H9 (cell line): ENCODE data around the gene PRMT7. TPM values are rescaled to one million over a fixed set of nuclear protein-coding genes. Genes with fewer than 3 reads are reported as not detected.

Experiments used
- DNase-seq: peaks from one replicate; pipeline ENCODE4 v3.0.0-alpha.2; 2017
- H2AFZ ChIP-seq: one replicate; pipeline ENCODE4 v1.6.1; 2013; ENCODE audit warnings: mild to moderate bottlenecking, low read length, control low read depth, moderate library complexity
- H2AK5ac ChIP-seq: 2 replicates; pipeline ENCODE4 v1.6.1; 2013; ENCODE audit warnings: low read length, control low read depth, mixed read lengths; ENCODE audit not compliant: insufficient read length
- H2BK120ac ChIP-seq: one replicate; pipeline ENCODE4 v1.6.1; 2013; ENCODE audit warnings: low read depth, mild to moderate bottlenecking, low read length, control low read depth, inconsistent platforms; ENCODE audit not compliant: poor library complexity, severe bottlenecking
- H2BK12ac ChIP-seq: 2 replicates; pipeline ENCODE4 v1.6.1; 2013; ENCODE audit warnings: low read length, control low read depth, mixed read lengths, low read depth; ENCODE audit not compliant: insufficient read length
- H2BK15ac ChIP-seq: 2 replicates; pipeline ENCODE4 v1.6.1; 2013; ENCODE audit warnings: low read depth, low read length, control low read depth
- H2BK20ac ChIP-seq: one replicate; pipeline ENCODE4 v1.6.1; 2013; ENCODE audit warnings: low read depth, mild to moderate bottlenecking, low read length, control low read depth, inconsistent platforms; ENCODE audit not compliant: poor library complexity, severe bottlenecking
- H2BK5ac ChIP-seq: 2 replicates; pipeline ENCODE4 v1.6.1; 2013; ENCODE audit warnings: low read length, control low read depth, mixed read lengths; ENCODE audit not compliant: insufficient read length
- H3K14ac ChIP-seq: 2 replicates; pipeline ENCODE4 v1.6.1; 2013; ENCODE audit warnings: low read length, control low read depth; ENCODE audit not compliant: insufficient read depth
- H3K18ac ChIP-seq: 2 replicates; pipeline ENCODE4 v1.6.1; 2013; ENCODE audit warnings: low read depth, mild to moderate bottlenecking, mixed read lengths, low read length, control low read depth; ENCODE audit not compliant: insufficient read length
- H3K23ac ChIP-seq: 2 replicates; pipeline ENCODE4 v1.6.1; 2013; ENCODE audit warnings: low read length, control low read depth, mixed read lengths, low read depth; ENCODE audit not compliant: insufficient read length
- H3K23me2 ChIP-seq: 2 replicates; pipeline ENCODE4 v1.6.1; 2013; ENCODE audit warnings: low read depth, mild to moderate bottlenecking, mixed read lengths, low read length, control low read depth; ENCODE audit not compliant: insufficient read length, poor library complexity, severe bottlenecking
- H3K27ac ChIP-seq: 2 replicates; pipeline ENCODE4 v1.5.1; 2013; ENCODE audit warnings: low read length, control low read depth, mixed read lengths, low read depth; ENCODE audit not compliant: insufficient read length
- H3K27me3 ChIP-seq: 2 replicates; pipeline ENCODE4 v1.6.1; 2013; ENCODE audit warnings: low read length, control low read depth, inconsistent platforms; ENCODE audit not compliant: insufficient read depth
- H3K4ac ChIP-seq: 2 replicates; pipeline ENCODE4 v1.6.1; 2013; ENCODE audit warnings: low read depth, mild to moderate bottlenecking, control low read depth, inconsistent platforms, low read length, moderate library complexity
- H3K4me1 ChIP-seq: 2 replicates; pipeline ENCODE4 v1.6.1; 2013; ENCODE audit warnings: low read length, control low read depth, inconsistent platforms; ENCODE audit not compliant: insufficient read depth
- H3K4me2 ChIP-seq: 2 replicates; pipeline ENCODE4 v1.6.1; 2013; ENCODE audit warnings: low read length, control low read depth, mixed read lengths; ENCODE audit not compliant: insufficient read length, insufficient read depth
- H3K56ac ChIP-seq: 2 replicates; pipeline ENCODE4 v1.6.1; 2013; ENCODE audit warnings: low read depth, mild to moderate bottlenecking, mixed read lengths, low read length, control low read depth; ENCODE audit not compliant: insufficient read length
- H3K79me1 ChIP-seq: 2 replicates; pipeline ENCODE4 v1.6.1; 2013; ENCODE audit warnings: low read depth, mild to moderate bottlenecking, moderate library complexity, low read length, control low read depth, inconsistent platforms; ENCODE audit not compliant: insufficient read depth, poor library complexity, severe bottlenecking
- H3K79me2 ChIP-seq: 2 replicates; pipeline ENCODE4 v1.6.1; 2013; ENCODE audit warnings: low read length, control low read depth, inconsistent platforms; ENCODE audit not compliant: insufficient read depth
- H3K9ac ChIP-seq: 2 replicates; pipeline ENCODE4 v1.6.1; 2013; ENCODE audit warnings: low read length, control low read depth, mixed read lengths; ENCODE audit not compliant: insufficient read length; ENCODE audit errors: extremely low read depth
- H3K9me3 ChIP-seq: one replicate; pipeline ENCODE4 v1.6.1; 2013; ENCODE audit warnings: low read depth, low read length, inconsistent platforms; ENCODE audit not compliant: control insufficient read depth
- H3T11ph ChIP-seq: one replicate; pipeline ENCODE4 v1.6.1; 2013; ENCODE audit warnings: mild to moderate bottlenecking, low read length, control low read depth, inconsistent platforms
- H4K20me1 ChIP-seq: one replicate; pipeline ENCODE4 v1.6.1; 2013; ENCODE audit not compliant: control insufficient read depth, insufficient read length, insufficient read depth
- H4K5ac ChIP-seq: 2 replicates; pipeline ENCODE4 v1.6.1; 2013; ENCODE audit warnings: low read depth, mild to moderate bottlenecking, mixed read lengths, low read length, control low read depth; ENCODE audit not compliant: insufficient read length
- H4K8ac ChIP-seq: replicated peaks from 2 replicates; pipeline ENCODE4 v1.6.1; 2013; ENCODE audit warnings: low read length, control low read depth, mixed read lengths, low read depth; ENCODE audit not compliant: insufficient read length
- H4K91ac ChIP-seq: 2 replicates; pipeline ENCODE4 v1.6.1; 2013; ENCODE audit warnings: low read depth, mild to moderate bottlenecking, moderate library complexity, mixed read lengths, low read length, control low read depth; ENCODE audit not compliant: insufficient read length
- H3K27ac Mint-ChIP-seq, 3 experiments: 2 replicates in 2 of 3; 3 replicates in 1 of 3; pipeline ENCODE4 v1.8.0; 2020 to 2021; ENCODE audit warnings: mixed read lengths in 3 of 3, mild to moderate bottlenecking in 1 of 3, moderate library complexity in 1 of 3
- H3K27me3 Mint-ChIP-seq: 2 replicates; pipeline ENCODE4 v1.8.0; 2021; ENCODE audit warnings: low read depth, mild to moderate bottlenecking, moderate library complexity, mixed read lengths
- H3K36me3 Mint-ChIP-seq, 3 experiments: 2 replicates in 2 of 3; 3 replicates in 1 of 3; pipeline ENCODE4 v1.8.0; 2020 to 2021; ENCODE audit warnings: low read depth in 3 of 3, mixed read lengths in 3 of 3; ENCODE audit not compliant: insufficient read depth in 1 of 3
- H3K4me1 Mint-ChIP-seq, 2 experiments: 2 replicates each; pipeline ENCODE4 v1.8.0; 2020; ENCODE audit warnings: mixed read lengths in 2 of 2
- H3K4me3 Mint-ChIP-seq, 2 experiments: 2 replicates in 1 of 2; 3 replicates in 1 of 2; pipeline ENCODE4 v1.8.0; 2020 to 2021; ENCODE audit warnings: mild to moderate bottlenecking in 2 of 2, mixed read lengths in 2 of 2, moderate library complexity in 1 of 2
- H3K9me3 Mint-ChIP-seq, 2 experiments: 2 replicates in 1 of 2; 3 replicates in 1 of 2; pipeline ENCODE4 v1.8.0; 2020; ENCODE audit warnings: mild to moderate bottlenecking in 2 of 2, mixed read lengths in 2 of 2, moderate library complexity in 1 of 2
- WGBS: extraction: QIAGEN DNeasy Blood & Tissue Kit; methylation state at CpG from one replicate; pipeline ENCODE4 v1.1.7; 2013; ENCODE audit warnings: missing lambda C conversion rate, low lambda C conversion rate, mixed read lengths; ENCODE audit not compliant: insufficient read length; ENCODE audit errors: extremely low coverage; 5-methylcytosine and 5-hydroxymethylcytosine counted together
- total RNA-seq: library from RNA; stranded (reverse); gene quantifications from 2 replicates; pipeline ENCODE4 v1.2.1, GENCODE V29; 2021
- TF ChIP-seq, protein P1 (sequence below): fragments of 200-600 bp; sonication (generic); conservative IDR thresholded peaks from 3 replicates; pipeline ENCODE4 v1.8.0; 2021; ENCODE audit warnings: antibody characterized with exemption, mild to moderate bottlenecking

The PRMT7 gene
- total RNA-seq, 1 experiment from 2014 or later = 56.6 TPM

GRCh38 chr16:68328151-68328859 is 17.5 kb downstream of the PRMT7 start:
- Histone ChIP-seq H3K23me2 (no peaks in the 10 kb centered on the region), H3K79me1 (no peaks in the 10 kb centered on the region), H2BK120ac (no peak overlapping the region), H2BK5ac (no peak overlapping the region), H4K8ac (no peak overlapping the region), H3K14ac (no peak overlapping the region), H2AK5ac (no peak overlapping the region), H3K9me3 (no peaks in the 10 kb centered on the region), H2BK12ac (no peak overlapping the region), H3K27ac (no peak overlapping the region), H3K9ac (no peak overlapping the region), H3K4me2 (no peak overlapping the region), H2BK20ac (no peak overlapping the region), H3K79me2 (no peaks in the 10 kb centered on the region), H3K18ac (no peak overlapping the region), H2AFZ (no peak overlapping the region), H4K91ac (no peak overlapping the region), H3K56ac (no peak overlapping the region), H3K27me3 (no peaks in the 10 kb centered on the region; the same call in 1 of the 2 replicates), H2BK15ac (no peak overlapping the region), H4K20me1 (no peaks in the 10 kb centered on the region), H3T11ph (no peak overlapping the region), H3K23ac (no peak overlapping the region), H4K5ac (no peak overlapping the region), H3K4me1 (no peaks in the 10 kb centered on the region), H3K4ac (no peak overlapping the region)
- Mint-ChIP-seq H3K27ac (peak overlapping the region in 1 of 3 experiments; percentile 64; a peak in 2 of 7 replicates), H3K4me1 (peaks cover 3 to 6% of the 10 kb centered on the region in 2 experiments; a peak in 3 of 4 replicates), H3K36me3 (peaks cover 2 to 44% (median 26%) of the 10 kb centered on the region in 3 experiments; a peak in 6 of 7 replicates), H3K9me3 (no peaks in the 10 kb centered on the region), H3K4me3 (no peak overlapping the region), H3K27me3 (no peaks in the 10 kb centered on the region)
- no CpG with 5 or more reads among the region's 13 CpGs for WGBS
- DNase-seq = peak; percentile 90
- TF ChIP-seq, protein P1, sequence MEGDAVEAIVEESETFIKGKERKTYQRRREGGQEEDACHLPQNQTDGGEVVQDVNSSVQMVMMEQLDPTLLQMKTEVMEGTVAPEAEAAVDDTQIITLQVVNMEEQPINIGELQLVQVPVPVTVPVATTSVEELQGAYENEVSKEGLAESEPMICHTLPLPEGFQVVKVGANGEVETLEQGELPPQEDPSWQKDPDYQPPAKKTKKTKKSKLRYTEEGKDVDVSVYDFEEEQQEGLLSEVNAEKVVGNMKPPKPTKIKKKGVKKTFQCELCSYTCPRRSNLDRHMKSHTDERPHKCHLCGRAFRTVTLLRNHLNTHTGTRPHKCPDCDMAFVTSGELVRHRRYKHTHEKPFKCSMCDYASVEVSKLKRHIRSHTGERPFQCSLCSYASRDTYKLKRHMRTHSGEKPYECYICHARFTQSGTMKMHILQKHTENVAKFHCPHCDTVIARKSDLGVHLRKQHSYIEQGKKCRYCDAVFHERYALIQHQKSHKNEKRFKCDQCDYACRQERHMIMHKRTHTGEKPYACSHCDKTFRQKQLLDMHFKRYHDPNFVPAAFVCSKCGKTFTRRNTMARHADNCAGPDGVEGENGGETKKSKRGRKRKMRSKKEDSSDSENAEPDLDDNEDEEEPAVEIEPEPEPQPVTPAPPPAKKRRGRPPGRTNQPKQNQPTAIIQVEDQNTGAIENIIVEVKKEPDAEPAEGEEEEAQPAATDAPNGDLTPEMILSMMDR = peak; percentile 92
